GM19324 (cell line): ENCODE results near the gene SNX5.
A peak's percentile ranks its signal among the peaks of the same experiment; 100 is the strongest.

Experiments
- ATAC-seq: cut with Tn5 transposase; IDR thresholded peaks from one replicate; pipeline ENCODE4 v1.9.1; 2021; ENCODE audit warnings: mild to moderate bottlenecking, moderate library complexity; ENCODE audit not compliant: unreplicated experiment, low FRiP score

SNX5 gene

DNA sequence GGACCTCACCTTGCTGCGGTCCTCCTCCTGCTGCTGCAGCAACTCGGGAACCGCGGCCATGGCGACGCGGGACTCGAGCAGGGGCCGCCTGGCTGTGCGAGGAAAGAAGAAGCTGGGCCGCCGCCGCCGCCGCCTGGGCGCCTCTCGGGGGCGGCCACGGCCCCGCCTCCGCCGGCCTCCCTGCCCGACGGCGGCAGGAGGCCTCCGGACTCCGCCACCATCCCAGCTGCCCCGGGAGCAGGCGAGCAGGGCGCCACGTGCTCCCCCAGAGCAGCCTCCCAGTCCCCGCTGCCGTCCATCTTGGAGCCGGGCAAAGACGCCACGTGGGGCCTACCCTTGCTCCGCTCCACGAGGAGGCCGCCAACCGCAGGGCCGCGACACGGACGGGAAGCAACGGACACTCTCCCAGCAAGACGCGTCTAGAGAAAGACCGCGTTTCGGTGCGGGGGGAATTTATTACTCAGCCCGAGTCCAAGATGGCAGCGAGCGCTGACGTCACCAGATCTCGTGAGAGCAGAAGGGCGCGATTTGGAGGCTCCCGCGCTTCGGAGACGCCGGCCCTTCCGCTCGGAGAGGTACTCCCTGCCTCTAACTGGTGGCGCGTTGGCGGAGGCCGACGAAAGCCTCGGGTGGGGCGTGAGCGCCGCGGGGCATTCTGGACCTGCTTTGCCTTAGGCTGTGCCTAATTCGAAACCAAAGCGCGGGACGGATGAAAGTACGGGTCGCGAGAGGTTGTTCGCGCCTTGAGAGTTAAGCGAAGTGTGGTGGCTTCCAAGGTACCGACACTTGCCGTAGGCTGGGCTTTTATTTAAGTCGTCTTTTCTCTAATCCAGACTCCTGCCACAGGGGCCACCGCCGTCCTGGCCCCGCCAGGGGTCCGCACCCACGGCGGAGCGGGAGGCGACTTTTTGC lies at the start of gene SNX5, which contains the start of gene MGME1:
Gene SNX5, minus strand, starts transcription at position 429 of the 912 bp plus-strand sequence. Its CDS starts 369 bp downstream, at position 60.
Gene MGME1, plus strand, starts transcription at position 653 of the 912 bp plus-strand sequence. CDS start 842 bp downstream, outside the sequence.
- ATAC-seq = peak; percentile 81

GRCh38 chr20:18018100-18018499 lies 49.5 kb upstream of the SNX5 start:
- no peak for ATAC-seq

DNA sequence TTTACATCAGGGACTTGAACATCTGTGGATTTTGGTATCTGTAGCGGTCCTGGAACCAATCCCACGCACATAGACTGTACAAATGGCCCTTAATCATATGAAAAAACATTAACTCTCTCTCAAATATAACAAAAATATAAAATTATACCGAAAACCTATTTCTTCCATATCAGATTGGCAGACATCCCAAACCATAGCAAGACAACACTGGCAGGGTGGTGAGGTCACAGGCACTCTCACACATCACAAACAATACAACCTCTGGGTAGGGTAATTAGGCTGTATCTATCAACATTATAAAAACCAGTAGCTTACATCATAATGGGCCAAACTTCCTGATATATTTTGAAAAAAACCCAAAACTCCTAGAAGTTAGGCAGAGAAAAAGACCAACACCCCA lies 48.2 kb upstream of the SNX5 start:
- ATAC-seq = no peak

DNA sequence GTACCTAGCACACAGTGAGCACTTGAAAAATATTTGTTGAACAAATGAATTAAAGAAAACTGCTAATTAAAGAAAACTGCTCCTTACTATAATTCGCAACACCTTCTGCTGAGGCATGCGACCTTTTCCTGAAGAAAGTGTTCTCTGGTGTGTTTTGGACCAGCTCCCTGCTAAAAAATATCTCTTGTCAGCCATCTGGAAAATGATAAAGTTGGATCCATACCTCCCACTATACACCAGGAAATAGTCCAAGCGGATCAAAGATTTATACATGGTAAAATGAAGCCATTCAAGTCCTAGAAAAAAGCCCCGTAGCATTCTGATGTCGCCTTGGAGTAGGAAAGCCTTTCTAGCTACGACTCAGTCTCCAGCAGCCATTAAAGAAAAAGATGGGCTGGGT lies 45.8 kb upstream of the SNX5 start:
- ATAC-seq = no peak

- ATAC-seq = no peak
Observed at GRCh38 chr20:18012901-18013300, 44.3 kb upstream of the SNX5 start.

- no peak for ATAC-seq
Observed at GRCh38 chr20:18011951-18012645, 43.5 kb upstream of the SNX5 start.

DNA sequence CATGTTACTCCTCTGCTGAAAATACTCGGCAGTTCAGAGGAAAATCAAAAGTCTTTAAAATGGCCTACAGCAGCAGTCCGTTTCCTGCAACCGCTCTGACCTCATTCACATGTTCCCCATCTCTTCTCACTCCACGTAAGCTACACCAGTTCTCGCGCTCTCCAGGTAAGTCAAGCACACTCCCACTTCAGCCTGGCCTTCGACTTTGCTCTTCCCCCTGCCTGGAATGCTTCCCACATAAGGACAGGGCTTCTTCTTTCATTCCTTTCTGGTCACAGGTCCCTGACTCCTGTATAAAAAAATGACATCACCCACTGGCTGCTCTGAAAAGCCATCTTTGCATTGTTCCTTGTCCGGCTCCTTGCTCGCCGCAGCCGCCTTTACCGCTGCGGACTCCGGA lies 42.9 kb upstream of the SNX5 start:
- ATAC-seq = no peak

DNA sequence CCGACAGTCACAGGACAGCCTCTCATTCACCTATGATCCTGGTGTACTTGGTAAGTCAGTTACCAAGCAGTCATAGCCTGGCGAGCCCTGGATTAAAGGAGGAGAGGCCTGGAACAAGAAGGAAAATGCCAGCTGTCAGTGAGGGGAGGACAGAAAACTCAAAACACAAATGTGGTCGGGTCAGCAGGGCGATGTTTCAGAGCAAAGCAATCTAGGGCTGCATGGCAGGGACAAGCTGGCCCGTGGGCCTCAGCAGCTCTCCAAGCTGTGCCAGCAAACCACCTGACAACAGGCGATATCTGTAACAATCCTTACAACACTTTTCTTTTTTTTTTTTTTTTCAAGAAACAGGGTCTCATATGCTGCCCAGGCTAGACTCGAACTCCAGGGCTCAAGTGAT lies 40.5 kb upstream of the SNX5 start:
- ATAC-seq = no peak

DNA sequence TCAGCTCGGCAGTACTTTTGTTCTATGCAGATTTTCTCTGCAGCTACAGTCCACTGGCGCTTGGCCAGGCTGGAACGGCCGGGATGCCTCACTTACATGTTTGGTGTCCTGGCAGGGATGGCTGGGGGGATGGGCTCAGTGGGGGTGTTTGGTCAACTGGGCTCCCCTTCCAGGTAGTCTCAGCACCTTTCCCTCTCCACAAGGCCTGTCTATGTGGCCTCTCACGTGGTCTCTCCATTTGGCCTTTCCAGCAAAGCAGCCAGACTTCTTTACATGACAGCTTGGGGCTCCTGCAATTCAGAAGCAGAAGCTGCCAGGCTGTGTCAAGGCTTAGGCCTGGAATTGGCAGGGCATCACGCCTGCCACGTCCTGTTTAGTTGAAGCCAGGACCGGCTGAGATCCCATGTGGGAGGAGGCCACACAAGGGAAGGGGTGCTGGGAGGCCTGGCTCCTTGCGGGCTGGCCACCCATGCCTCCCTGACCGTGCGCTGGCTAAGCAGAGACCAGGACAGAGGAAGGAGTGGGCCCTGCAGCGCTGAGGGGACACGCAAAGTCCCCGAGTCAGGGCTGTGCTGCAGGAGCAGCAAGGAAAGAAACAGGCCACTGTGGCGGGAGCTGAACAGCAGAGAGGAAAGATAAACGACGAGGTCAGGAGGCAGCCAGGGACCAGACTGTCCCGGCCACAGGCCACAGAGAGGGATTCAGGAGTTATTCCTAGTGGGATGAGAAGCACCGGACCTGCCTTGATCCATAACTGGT lies 39.1 kb upstream of the SNX5 start:
- ATAC-seq = no peak

- no peak for ATAC-seq
Observed at GRCh38 chr20:18006684-18007083, 38.1 kb upstream of the SNX5 start.

DNA sequence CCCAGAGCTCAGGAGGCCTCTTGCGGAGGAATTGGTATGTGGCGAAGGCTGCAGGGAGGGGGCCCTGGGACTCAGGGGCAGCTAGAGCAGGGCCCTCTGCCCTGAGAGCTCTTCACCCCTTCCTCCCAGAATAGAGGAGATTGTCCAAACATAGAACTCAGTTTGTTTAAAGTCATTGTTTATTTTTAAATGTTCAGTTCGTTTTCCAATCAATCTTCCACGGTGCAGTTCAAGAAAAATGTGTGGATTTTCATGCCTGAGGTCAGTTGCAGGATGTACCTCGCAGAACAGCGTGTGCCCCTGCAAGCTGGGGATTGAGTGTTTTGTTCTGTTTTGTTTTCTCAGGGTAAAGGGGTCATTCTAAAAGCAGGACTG lies 37.4 kb upstream of the SNX5 start:
- ATAC-seq = no peak

DNA sequence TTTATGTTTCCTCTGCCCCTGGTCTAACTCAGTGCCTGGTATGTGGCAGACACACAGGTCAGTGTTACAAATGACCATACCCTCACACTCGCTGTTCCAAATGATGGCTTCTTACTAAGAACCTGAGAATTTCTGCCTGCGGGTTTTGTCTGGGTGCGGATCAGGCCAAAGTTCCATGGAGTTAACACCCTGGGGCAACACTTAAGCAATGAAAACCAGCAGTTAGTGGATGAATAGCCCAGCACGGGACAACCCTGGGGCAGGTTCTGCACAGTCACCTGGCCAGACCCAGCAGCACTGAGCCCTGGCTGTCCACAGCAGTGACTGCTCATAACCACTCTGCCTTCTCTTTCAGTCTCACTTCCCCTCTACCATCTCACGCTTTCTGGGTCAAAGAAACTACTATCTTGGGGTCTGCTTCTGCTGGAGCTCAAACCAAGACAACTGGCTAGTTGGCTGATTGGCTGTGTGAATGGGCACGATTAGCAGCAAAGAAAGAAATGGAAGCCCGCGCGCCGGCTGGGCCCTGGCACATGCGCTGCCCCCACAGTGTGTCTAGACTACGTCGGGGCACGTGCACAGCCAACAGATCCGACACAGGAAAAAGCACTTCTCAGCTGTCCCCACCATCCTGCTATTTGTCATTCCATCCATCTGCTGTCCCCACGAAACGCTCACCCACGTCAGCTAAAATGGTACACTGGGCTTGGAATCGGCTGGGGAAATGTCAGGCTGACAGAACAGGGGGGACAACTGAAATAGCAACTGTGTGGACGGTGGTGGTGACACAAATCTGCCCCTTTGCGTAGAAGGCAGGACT lies 36.8 kb upstream of the SNX5 start:
- ATAC-seq = peak; percentile 95

DNA sequence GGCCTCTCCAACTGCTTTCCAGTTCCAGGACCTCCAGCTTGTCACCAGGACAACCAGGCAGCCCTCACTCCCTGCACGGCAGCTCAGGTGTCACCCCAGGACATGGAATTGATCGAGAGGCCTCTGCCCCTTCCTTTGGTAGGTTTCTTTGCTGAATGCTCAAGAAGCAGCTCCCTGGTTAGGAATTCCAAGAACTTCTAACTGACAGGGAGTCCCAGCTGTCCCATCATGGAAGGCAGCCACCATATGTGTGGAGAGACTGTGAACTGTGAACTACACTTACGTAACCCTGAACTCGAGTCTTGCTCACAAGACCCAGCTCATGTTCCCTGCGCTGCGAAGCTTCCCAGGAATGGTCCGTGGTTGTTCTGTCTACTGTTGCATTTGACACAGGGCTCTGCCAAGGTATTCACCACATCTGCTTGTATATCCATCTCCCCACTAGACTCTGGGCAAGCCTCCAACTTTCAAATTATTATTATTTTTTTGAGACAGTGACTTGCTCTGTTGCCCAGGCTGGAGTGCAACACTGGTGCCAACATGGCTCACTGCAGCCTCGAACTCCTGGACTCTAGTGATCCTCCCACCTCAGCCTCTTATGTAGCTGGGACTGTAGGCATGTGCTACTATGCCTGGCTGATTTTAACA lies 35.9 kb upstream of the SNX5 start:
- no peak for ATAC-seq

- ATAC-seq = peak; percentile 26
Observed at GRCh38 chr20:18003897-18004296, 35.3 kb upstream of the SNX5 start.

- no peak for ATAC-seq
Observed at GRCh38 chr20:18001131-18001921, 32.7 kb upstream of the SNX5 start.

- ATAC-seq = no peak
Observed at GRCh38 chr20:17999566-17999965, 31.0 kb upstream of the SNX5 start.

DNA sequence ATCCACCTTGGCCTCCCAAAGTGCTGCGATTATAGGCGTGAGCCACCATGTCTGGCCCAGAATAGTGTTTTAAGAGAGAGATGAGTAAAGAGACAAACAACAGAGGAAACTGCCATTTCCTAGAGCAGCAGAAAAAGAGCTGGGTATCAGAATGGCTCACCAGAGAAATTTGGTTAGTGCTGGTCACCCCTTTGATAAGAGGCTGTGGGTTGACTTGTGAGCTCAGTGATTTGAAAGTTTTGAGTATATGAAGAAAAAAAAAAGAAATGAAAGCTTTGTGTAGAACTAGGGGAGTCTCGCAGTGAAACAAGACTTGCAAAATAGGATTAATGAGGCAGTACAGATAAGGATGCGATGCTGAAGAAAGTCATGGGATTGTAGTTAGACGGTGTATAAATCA lies 29.9 kb upstream of the SNX5 start:
- no peak for ATAC-seq

DNA sequence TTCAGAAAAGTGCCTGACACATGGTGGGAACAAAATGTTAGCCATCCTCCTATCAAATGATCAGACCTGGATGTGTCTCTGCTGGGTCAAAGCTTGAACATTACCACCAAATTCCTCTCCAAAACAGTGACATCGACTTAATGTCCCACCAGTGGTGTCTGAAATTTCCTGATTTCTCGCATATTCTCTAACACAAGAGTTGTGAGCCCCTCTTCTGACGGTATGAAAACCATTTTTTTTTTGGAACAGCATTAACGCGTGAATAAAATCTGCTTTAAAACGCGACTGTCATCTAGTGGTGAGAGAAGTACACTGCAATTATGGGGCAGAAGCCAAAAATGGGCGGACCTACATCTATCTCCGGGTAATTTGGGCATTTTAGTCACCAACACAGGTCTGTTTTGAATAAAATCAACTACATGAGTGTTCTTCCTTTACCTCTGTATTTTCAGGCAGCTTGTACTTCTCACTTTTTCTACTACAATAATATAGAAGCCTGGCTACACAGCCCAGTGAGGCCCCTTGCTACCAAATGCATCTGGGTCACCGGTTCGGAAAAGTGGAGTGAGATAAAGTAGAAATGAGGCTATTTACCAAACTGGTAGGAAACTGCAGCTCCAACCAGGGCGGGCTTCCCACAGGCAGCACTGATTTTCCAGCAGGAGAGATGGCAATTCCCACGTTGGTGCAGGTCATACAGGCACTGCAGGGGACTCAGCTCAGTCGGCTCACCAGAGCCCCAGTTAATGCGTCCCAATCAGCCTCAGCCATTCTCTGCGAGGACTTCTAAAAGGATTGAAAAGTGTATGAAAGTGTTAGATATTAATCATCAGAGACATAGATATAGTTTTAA lies 27.6 kb upstream of the SNX5 start:
- ATAC-seq = no peak
